ENCODE data around the gene RAMAC.
"Not testable (repeated sequence)": the region's sequence is repeated elsewhere in the genome, so short reads cannot be mapped to it uniquely, and the experiment has no call there.

The RAMAC gene

GRCh38 chr15:82985688-82986441, at the start of gene RAMAC:
RAMAC (plus strand) TSS chr15:82986210; CDS start chr15:82989019, 2,809 bp downstream.
- peak; percentile 93 for DNase-seq

- DNase-seq = no peak
These were observed 48.9 kb upstream of the RAMAC start for GRCh38 chr15:82936966-82937711.

GRCh38 chr15:82937712-82938058, 48.3 kb upstream of the RAMAC start:
- DNase-seq = no peak

- not testable (repeated sequence) for DNase-seq
These were observed 46.3 kb upstream of the RAMAC start for GRCh38 chr15:82939678-82940077.

DNA sequence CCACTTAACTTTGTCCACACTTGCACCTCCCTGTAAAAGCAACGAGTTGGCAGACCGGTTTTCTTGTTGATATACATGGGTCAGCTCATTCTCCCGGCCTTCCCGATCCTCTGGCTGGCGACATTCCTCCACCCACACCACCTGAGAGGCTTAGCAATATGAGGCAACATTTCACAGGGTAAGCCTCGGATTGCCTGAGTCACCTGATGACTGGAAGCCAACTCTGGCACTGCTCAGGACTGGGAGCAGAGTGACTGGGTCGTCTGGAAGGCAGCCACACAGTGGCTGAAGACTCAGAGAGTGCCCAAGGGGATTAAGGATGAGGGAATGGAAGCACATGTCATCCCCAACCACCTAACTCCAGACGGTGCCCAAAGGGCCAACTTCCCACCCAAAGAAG, 43.3 kb upstream of the RAMAC start:
- no peak for DNase-seq

DNA sequence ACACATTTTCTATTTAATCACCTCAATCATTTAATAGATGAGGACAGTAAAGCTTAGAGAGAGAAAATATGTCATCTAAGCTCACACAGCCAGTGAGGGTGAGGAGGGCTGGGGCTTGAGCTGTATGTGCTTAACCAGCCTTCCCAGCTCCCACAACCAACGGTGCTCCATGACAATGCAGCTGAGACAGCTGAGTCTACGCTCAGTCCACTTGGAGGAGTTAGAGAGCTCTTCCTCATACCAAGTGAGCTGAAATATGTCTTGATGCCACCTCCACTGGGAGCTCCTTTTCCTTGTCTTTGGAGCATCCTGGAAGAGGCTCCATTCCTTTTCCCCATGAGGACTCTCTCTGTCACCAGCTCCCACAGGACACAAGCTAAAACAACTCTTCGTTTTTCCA, 42.8 kb upstream of the RAMAC start:
- DNase-seq = no peak

DNA sequence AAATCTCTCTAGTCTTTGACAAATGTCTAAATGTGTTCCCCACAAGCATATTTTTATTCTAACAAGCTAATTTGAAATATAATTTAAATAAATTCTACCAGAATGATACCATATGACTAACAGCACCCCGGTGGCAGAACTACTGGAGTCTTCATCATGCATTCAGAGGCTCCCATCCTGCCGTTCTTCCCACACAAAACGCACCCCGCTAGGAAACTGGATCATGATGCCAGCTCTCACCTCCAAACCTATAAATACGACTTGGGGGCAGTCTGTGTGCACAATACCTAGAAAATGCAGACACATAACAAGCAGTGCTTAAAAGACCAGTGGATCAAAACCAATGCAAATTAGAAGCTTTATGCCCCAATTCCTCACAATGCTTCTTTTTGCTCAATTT, 42.0 kb upstream of the RAMAC start:
- no peak for DNase-seq

- DNase-seq = no peak
These were observed 41.2 kb upstream of the RAMAC start for GRCh38 chr15:82944821-82945220.

DNA sequence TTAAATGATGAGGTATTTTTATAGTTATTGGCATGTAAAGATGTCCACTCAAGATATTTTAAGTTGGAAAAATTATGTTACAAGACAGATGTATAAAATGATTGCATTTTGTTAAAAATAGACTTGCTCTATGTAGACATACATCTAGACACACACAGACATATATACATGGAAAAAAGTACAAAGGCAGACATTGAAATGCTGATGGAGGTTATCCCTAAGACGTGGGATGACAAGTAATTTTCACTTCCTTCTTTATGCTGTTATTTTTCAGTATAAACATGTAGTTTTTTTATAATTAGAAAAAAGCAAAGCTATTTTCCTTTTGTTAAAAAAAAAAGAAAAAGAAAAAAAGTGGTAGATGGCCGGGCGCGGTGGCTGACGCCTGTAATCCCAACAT, 40.7 kb upstream of the RAMAC start:
- DNase-seq = no peak

GRCh38 chr15:82946155-82946701, 39.8 kb upstream of the RAMAC start:
- DNase-seq = no peak

- no peak for DNase-seq
These were observed 35.7 kb upstream of the RAMAC start for GRCh38 chr15:82950295-82950694.

DNA sequence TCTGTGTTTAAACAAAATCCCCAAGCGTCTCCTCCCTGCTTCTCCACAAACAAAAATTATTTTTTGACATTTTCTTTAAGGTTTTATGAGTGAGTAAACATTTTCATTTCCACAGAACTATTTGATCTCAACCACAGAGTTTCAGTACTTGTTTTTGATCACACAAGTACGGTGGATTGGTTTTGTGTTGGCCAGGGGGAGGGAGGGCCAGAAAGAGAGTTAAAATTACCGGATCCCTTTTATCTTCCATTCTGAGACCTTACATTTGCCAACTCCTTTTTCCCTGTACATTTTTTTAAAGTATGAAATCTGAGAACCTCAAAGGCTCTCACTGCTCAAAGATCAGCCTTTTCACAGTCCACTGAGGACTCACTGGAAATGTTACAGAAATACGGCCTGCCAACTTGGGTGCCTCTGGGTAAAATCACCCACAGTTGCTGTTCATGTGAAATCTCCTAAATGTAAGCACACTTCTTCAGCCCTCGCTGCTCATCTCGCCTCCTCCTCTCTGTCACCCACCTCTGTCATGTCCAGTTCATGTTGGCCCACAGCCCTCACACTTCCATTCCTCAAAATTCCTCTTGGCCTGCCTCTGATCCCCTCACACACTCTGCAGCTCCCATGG, 35.2 kb upstream of the RAMAC start:
- DNase-seq = no peak

GRCh38 chr15:82951472-82952157, 34.4 kb upstream of the RAMAC start:
- no peak for DNase-seq

DNA sequence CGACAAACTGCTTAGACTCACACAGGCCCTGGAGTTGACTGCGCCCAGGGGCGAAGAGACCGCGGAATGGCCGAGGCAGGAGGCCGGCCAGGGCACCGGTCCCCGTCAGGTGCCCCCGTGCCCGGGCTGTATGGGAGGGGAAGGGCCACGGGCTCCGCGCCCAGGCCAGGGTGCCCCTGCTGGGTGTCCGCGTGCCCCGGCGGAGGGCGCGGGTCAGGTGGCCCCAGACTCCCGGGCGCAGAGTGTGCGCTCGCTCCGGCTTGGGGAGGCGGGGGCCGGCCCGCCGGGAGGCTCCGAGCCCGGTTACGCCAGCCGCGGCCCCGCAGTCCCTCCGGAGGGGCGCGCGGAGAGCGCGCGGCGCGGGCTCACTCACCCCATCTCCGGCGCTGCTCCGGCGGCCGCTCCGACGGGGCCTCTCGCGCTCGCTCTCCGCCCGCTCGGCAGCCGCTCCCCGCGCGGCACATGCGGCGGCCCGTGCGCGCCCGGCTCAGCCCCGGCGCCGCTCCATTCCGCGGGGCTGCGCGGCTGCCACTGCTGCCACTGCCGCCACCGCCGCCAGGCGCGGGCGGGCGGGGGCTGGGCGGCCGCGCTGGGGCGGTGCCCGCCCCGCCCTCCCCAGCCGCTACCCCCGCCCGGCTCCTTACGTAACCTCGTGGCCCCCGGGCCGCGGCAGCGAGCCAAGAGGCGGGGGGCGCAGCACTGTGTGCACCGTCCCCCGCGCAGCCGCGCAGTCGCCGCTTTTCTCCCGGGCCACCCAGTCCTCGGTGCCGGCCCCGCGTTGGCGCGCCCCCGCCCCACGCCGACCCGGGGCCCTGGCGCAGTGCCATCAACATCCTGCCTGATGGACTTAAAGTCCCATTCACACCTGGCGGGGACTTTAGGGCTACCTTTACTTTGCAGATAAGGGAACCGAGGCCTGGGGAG, 33.6 kb upstream of the RAMAC start, which contains the start of gene HOMER2:
Gene HOMER2, minus strand, starts transcription at position 563 of the 924 bp plus-strand sequence. Its CDS starts 185 bp downstream, at position 378.
- no peak for DNase-seq

DNA sequence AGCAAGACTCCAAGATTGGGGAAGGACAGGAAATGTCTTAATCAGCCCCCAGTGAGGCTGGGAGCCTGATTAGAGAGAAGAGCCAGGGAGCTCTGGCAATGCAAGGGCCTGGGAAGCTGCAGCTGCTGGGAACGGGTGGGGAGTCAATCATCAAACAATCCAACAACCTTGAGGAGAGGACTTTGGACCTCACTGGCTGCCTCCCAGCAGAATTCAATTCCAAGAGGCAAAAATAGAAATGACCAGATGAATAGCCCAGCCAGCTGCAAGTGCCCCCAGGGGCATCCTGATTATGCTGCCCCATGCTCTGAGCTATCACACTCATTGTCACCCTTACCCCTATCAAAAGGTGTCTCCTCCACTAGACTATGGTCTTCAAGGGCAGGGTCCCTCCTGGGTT, 27.4 kb upstream of the RAMAC start:
- DNase-seq = no peak

DNA sequence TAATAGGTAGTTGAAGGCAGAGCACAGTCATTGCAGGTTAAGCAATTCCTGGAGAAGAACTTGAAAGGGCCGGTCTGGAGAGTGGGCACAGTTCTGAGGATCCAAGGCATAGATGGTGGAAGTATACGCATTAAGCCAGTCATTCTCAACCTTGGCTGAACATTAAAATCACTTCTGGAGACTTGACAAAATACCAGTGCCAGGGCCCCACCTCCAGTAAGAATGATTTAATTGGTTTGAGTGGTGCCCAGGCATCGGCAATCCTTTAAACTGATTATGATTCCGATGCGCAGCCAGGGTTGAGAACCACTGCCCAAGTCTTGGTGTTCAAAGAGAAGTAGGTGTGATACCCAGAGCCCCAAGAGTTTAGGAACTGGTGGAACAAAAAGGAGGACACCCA, 26.6 kb upstream of the RAMAC start:
- DNase-seq = no peak

- DNase-seq = no peak
These were observed 25.2 kb upstream of the RAMAC start for GRCh38 chr15:82960766-82961165.

DNA sequence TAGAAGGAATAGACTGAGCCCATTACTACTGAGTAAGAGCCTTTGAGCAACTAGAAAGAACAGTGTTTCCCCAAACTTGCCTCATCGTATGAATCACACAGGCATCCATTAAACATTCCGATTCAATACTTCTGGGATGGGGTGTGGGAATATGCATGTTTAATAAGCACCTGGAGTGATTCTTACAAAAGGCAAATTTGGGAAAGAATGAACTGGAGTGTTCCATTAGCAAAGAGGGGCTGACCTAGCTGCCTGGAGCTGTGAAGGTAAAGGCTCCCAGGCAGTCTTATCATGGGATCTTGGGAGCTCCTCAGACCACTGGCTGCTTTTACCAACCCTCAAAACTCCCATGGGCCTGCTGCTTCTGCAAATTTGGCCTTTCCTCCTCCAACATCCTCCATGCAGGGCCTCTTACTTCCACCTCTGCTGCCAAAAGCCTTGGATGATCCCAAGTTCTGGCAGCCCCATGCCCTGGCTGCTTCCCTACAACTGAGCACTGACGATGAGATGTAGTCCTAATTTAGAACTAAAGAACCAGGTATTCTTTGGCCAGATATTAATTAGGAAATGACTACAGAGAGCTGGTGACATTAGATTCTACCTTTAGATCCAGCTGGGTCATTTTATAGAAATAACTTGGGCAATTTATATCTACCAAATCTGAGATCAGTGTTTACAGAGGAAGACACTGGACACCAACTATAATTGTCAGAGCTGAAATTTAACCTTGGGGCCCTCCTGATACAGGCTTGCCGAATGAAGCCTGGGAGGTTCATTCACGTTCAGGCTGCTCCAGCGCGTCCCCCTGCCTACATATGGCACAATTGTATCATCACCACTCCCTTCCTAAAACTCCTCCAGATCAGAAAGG, 22.3 kb upstream of the RAMAC start:
- no peak for DNase-seq

DNA sequence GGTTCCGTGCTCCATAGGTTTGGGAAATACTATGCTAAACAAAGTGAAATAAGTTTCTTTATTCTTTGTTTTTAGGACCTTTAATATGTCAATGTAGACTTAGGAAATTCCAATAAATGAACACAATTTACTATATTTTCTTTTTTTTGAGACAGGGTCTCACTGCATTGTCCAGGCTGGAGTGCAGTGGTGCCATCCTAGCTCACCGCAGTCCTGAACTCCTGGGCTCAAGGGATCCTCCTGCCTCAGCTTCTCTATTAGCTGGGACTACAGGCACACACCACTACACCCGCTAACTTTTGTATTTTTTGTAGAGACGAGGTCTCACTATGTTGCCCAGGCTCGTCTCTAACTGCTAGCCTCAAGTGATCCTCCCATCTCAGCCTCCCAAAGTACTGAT, 21.1 kb upstream of the RAMAC start:
- no peak for DNase-seq

GRCh38 chr15:82966671-82967071, 19.3 kb upstream of the RAMAC start:
- DNase-seq = no peak

GRCh38 chr15:82968066-82968465, 17.9 kb upstream of the RAMAC start:
- no peak for DNase-seq
